GM23338 (cell line): ENCODE measurements around the gene RPS6KA3.

Experiments used
- CREB1 ChIP-seq: fragments of 250-450 bp; sonication (Bioruptor Pico); IDR thresholded peaks from 2 replicates; pipeline ENCODE4 v1.5.0; 2020; ENCODE audit warnings: low read depth, mild to moderate bottlenecking, moderate library complexity
- EZH2 ChIP-seq: fragments of 200-600 bp; sonication (generic); IDR thresholded peaks from one replicate; pipeline ENCODE4 v1.8.0; 2017; ENCODE audit warnings: antibody characterized with exemption, mild to moderate bottlenecking, low read depth; ENCODE audit not compliant: unreplicated experiment
- EZH2phosphoT487 ChIP-seq: fragments of 200-600 bp; sonication (generic); IDR thresholded peaks from one replicate; pipeline ENCODE4 v1.8.1; 2018; ENCODE audit warnings: antibody characterized with exemption; ENCODE audit not compliant: unreplicated experiment
- JUNB ChIP-seq: IDR thresholded peaks from one replicate; pipeline ENCODE4 v1.6.1; 2016; ENCODE audit warnings: antibody characterized with exemption; ENCODE audit not compliant: unreplicated experiment
- NANOG ChIP-seq: IDR thresholded peaks from 2 replicates; pipeline ENCODE4 v1.6.1; 2016; ENCODE audit warnings: antibody characterized with exemption, borderline replicate concordance
- POLR2AphosphoS5 ChIP-seq: IDR thresholded peaks from 2 replicates; pipeline ENCODE4 v1.6.1; 2016; ENCODE audit warnings: antibody characterized with exemption, low read depth
- STAT1 ChIP-seq: IDR thresholded peaks from one replicate; pipeline ENCODE4 v1.6.1; 2016; ENCODE audit warnings: antibody characterized with exemption; ENCODE audit not compliant: unreplicated experiment
- ZNF114 ChIP-seq: fragments of 250-450 bp; sonication (Bioruptor Pico); IDR thresholded peaks from 2 replicates; pipeline ENCODE4 v1.5.0; 2020; ENCODE audit warnings: mild to moderate bottlenecking, moderate library complexity
- ZNF331 ChIP-seq: fragments of 250-450 bp; sonication (Bioruptor Pico); IDR thresholded peaks from 2 replicates; pipeline ENCODE4 v1.5.0; 2020; ENCODE audit warnings: low read depth, mild to moderate bottlenecking, moderate library complexity
- TF ChIP-seq, protein P1 (sequence below), 2 experiments: fragments of 200-600 bp in 1 of 2; sonication (generic) in 1 of 2; conservative IDR thresholded peaks; 2 replicates each; pipeline versions ENCODE4 v1.5.1 to v1.6.1; 2016 to 2017; ENCODE audit warnings: antibody characterized with exemption in 2 of 2, low read depth in 2 of 2, mild to moderate bottlenecking in 2 of 2, moderate library complexity in 1 of 2
- TF ChIP-seq, protein P2 (sequence below): IDR thresholded peaks from one replicate; pipeline ENCODE4 v1.6.1; 2018; ENCODE audit warnings: antibody characterized with exemption; ENCODE audit not compliant: unreplicated experiment
- TF ChIP-seq, protein P3 (sequence below): fragments of 250-450 bp; sonication (Bioruptor Pico); IDR thresholded peaks from 2 replicates; pipeline ENCODE4 v1.5.0; 2020; ENCODE audit warnings: mild to moderate bottlenecking, moderate library complexity
- TF ChIP-seq, protein P4 (sequence below): IDR thresholded peaks from 2 replicates; pipeline ENCODE4 v1.6.1; 2016; ENCODE audit warnings: antibody characterized with exemption

DNA sequence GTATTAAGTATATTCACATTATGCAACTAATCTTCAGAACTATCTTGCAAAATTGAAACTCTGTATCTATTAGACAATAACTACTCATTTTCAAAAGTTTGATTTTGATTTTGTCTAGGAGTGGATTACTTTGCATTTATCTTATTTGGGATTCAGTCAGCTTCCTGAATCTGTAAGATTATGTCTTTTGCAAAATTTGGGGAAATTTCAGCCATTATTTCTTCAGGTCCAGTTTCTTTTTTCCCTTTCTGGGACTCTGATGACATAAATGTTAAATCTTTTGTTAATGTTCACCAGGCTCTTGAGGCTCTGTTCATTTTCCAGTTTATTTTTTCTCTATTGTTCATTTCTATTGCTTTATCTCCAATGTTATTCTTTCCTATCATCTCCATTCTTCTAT, 15.0 kb downstream of the RPS6KA3 start:
- TF ChIP-seq, protein P1, sequence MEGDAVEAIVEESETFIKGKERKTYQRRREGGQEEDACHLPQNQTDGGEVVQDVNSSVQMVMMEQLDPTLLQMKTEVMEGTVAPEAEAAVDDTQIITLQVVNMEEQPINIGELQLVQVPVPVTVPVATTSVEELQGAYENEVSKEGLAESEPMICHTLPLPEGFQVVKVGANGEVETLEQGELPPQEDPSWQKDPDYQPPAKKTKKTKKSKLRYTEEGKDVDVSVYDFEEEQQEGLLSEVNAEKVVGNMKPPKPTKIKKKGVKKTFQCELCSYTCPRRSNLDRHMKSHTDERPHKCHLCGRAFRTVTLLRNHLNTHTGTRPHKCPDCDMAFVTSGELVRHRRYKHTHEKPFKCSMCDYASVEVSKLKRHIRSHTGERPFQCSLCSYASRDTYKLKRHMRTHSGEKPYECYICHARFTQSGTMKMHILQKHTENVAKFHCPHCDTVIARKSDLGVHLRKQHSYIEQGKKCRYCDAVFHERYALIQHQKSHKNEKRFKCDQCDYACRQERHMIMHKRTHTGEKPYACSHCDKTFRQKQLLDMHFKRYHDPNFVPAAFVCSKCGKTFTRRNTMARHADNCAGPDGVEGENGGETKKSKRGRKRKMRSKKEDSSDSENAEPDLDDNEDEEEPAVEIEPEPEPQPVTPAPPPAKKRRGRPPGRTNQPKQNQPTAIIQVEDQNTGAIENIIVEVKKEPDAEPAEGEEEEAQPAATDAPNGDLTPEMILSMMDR (conservative IDR thresholded peaks at IDR 0.05; ENCODE audit: low read depth in 2 of 2), result no peak
- TF ChIP-seq EZH2phosphoT487 (no peak), EZH2 (no peak), POLR2AphosphoS5 (no peak), CREB1 (no peak), JUNB (no peak), NANOG (no peak), STAT1 (no peak), ZNF331 (no peak), ZNF114 (CRISPR knock-in tag) (no peak)
- TF ChIP-seq, protein P2, sequence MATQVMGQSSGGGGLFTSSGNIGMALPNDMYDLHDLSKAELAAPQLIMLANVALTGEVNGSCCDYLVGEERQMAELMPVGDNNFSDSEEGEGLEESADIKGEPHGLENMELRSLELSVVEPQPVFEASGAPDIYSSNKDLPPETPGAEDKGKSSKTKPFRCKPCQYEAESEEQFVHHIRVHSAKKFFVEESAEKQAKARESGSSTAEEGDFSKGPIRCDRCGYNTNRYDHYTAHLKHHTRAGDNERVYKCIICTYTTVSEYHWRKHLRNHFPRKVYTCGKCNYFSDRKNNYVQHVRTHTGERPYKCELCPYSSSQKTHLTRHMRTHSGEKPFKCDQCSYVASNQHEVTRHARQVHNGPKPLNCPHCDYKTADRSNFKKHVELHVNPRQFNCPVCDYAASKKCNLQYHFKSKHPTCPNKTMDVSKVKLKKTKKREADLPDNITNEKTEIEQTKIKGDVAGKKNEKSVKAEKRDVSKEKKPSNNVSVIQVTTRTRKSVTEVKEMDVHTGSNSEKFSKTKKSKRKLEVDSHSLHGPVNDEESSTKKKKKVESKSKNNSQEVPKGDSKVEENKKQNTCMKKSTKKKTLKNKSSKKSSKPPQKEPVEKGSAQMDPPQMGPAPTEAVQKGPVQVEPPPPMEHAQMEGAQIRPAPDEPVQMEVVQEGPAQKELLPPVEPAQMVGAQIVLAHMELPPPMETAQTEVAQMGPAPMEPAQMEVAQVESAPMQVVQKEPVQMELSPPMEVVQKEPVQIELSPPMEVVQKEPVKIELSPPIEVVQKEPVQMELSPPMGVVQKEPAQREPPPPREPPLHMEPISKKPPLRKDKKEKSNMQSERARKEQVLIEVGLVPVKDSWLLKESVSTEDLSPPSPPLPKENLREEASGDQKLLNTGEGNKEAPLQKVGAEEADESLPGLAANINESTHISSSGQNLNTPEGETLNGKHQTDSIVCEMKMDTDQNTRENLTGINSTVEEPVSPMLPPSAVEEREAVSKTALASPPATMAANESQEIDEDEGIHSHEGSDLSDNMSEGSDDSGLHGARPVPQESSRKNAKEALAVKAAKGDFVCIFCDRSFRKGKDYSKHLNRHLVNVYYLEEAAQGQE, result no peak
- TF ChIP-seq, protein P3, sequence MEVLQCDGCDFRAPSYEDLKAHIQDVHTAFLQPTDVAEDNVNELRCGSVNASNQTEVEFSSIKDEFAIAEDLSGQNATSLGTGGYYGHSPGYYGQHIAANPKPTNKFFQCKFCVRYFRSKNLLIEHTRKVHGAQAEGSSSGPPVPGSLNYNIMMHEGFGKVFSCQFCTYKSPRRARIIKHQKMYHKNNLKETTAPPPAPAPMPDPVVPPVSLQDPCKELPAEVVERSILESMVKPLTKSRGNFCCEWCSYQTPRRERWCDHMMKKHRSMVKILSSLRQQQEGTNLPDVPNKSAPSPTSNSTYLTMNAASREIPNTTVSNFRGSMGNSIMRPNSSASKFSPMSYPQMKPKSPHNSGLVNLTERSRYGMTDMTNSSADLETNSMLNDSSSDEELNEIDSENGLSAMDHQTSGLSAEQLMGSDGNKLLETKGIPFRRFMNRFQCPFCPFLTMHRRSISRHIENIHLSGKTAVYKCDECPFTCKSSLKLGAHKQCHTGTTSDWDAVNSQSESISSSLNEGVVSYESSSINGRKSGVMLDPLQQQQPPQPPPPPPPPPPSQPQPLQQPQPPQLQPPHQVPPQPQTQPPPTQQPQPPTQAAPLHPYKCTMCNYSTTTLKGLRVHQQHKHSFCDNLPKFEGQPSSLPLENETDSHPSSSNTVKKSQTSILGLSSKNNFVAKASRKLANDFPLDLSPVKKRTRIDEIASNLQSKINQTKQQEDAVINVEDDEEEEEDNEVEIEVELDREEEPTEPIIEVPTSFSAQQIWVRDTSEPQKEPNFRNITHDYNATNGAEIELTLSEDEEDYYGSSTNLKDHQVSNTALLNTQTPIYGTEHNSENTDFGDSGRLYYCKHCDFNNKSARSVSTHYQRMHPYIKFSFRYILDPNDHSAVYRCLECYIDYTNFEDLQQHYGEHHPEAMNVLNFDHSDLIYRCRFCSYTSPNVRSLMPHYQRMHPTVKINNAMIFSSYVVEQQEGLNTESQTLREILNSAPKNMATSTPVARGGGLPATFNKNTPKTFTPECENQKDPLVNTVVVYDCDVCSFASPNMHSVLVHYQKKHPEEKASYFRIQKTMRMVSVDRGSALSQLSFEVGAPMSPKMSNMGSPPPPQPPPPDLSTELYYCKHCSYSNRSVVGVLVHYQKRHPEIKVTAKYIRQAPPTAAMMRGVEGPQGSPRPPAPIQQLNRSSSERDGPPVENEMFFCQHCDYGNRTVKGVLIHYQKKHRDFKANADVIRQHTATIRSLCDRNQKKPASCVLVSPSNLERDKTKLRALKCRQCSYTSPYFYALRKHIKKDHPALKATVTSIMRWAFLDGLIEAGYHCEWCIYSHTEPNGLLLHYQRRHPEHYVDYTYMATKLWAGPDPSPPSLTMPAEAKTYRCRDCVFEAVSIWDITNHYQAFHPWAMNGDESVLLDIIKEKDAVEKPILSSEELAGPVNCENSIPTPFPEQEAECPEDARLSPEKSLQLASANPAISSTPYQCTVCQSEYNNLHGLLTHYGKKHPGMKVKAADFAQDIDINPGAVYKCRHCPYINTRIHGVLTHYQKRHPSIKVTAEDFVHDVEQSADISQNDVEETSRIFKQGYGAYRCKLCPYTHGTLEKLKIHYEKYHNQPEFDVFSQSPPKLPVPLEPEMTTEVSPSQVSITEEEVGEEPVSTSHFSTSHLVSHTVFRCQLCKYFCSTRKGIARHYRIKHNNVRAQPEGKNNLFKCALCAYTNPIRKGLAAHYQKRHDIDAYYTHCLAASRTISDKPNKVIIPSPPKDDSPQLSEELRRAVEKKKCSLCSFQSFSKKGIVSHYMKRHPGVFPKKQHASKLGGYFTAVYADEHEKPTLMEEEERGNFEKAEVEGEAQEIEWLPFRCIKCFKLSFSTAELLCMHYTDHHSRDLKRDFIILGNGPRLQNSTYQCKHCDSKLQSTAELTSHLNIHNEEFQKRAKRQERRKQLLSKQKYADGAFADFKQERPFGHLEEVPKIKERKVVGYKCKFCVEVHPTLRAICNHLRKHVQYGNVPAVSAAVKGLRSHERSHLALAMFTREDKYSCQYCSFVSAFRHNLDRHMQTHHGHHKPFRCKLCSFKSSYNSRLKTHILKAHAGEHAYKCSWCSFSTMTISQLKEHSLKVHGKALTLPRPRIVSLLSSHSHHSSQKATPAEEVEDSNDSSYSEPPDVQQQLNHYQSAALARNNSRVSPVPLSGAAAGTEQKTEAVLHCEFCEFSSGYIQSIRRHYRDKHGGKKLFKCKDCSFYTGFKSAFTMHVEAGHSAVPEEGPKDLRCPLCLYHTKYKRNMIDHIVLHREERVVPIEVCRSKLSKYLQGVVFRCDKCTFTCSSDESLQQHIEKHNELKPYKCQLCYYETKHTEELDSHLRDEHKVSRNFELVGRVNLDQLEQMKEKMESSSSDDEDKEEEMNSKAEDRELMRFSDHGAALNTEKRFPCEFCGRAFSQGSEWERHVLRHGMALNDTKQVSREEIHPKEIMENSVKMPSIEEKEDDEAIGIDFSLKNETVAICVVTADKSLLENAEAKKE (CRISPR knock-in tag), result no peak
- TF ChIP-seq, protein P4, sequence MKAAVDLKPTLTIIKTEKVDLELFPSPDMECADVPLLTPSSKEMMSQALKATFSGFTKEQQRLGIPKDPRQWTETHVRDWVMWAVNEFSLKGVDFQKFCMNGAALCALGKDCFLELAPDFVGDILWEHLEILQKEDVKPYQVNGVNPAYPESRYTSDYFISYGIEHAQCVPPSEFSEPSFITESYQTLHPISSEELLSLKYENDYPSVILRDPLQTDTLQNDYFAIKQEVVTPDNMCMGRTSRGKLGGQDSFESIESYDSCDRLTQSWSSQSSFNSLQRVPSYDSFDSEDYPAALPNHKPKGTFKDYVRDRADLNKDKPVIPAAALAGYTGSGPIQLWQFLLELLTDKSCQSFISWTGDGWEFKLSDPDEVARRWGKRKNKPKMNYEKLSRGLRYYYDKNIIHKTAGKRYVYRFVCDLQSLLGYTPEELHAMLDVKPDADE, result no peak
